Prostate gland (tissue), 2 donors: ENCODE data around the gene HMOX2.

Experiments
- POLR2A ChIP-seq: fragments of 450-650 bp; IDR thresholded peaks from one replicate; pipeline ENCODE4 v1.6.1; 2016; ENCODE audit warnings: antibody characterized with exemption, mild to moderate bottlenecking
- TF ChIP-seq, protein P1 (sequence below), 4 experiments: fragments of 200-600 bp in 2 of 4; fragments of 450-650 bp in 2 of 4; sonication (generic) in 2 of 4; IDR thresholded peaks; 1 replicate in 3 of 4; 2 replicates in 1 of 4; pipeline ENCODE4 v1.5.1; 2016 to 2019; ENCODE audit warnings: antibody characterized with exemption in 4 of 4, mild to moderate bottlenecking in 2 of 4, moderate library complexity in 2 of 4

DNA sequence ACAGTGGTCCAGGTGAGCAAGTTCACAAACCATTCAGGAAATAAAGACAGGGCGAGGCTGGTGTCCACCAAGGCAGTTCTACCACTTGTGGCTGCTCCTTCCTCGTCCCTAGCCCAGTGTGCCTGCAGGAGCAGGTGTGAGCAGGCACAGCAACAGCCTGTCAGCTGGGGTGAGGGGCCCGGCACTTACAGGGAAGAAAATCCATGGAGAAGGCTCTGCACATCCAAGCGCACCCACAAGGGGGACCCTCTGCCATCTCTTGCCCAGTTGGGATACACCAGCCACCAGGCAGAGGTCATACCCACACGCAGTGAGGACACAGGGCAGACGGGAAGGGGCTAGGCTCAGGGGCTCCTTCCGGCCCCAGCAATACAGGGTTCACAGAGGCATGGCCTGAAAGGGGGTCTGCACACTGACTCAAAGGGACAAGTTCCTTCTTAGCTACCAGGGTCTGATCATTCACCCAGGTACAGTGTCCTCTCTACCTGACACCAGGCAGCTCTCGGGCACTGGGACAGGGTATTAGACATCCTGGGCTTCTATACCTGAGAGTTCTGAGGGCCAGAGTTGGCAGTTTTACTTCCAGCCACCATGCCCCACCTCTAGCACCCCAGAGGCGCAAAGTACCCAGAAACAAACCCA lies 35.4 kb downstream of the HMOX2 start:
- TF ChIP-seq, protein P1, sequence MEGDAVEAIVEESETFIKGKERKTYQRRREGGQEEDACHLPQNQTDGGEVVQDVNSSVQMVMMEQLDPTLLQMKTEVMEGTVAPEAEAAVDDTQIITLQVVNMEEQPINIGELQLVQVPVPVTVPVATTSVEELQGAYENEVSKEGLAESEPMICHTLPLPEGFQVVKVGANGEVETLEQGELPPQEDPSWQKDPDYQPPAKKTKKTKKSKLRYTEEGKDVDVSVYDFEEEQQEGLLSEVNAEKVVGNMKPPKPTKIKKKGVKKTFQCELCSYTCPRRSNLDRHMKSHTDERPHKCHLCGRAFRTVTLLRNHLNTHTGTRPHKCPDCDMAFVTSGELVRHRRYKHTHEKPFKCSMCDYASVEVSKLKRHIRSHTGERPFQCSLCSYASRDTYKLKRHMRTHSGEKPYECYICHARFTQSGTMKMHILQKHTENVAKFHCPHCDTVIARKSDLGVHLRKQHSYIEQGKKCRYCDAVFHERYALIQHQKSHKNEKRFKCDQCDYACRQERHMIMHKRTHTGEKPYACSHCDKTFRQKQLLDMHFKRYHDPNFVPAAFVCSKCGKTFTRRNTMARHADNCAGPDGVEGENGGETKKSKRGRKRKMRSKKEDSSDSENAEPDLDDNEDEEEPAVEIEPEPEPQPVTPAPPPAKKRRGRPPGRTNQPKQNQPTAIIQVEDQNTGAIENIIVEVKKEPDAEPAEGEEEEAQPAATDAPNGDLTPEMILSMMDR (IDR thresholded peaks at IDR 0.05) = peak in 2 of 4 experiments; percentile 54 to 73
- TF ChIP-seq POLR2A = no peak
